Endothelial cell of umbilical vein (primary cell): ENCODE results near the gene FGFR3. TPM values are rescaled to one million over a fixed set of nuclear protein-coding genes. Genes with fewer than 3 reads are reported as not detected.
A peak's percentile ranks its signal among the peaks of the same experiment; 100 is the strongest.

Experiments used
- BruUV-seq: library from RNA; stranded (reverse); fragments of 400-500 nt; replicated peaks from 2 replicates; lab custom pipeline; 2021; lab: Mats Ljungman, UMichigan
- CTCF ChIA-PET: fragments of 300-600, 350-600 bp; sonication (Branson Sonifier 250); formaldehyde crosslinking; loops from one replicate; lab custom pipeline; 2021; ENCODE audit warnings: antibody characterized with exemption, inconsistent platforms; lab: Charles Lee
- POLR2A ChIA-PET: fragments of 300-600, 350-600 bp; sonication (Branson Sonifier 250); formaldehyde crosslinking; loops from one replicate; lab custom pipeline; 2021; ENCODE audit warnings: antibody characterized with exemption, inconsistent platforms; lab: Charles Lee
- DNase-seq: peaks from one replicate; pipeline ENCODE4 v3.0.0-alpha.2; 2011; ENCODE audit warnings: low read depth, low spot score
- FAIRE-seq: peaks from 2 replicates; lab custom pipeline; 2011; peaks lifted over from hg19 to GRCh38; lab: Jason Lieb, UNC
- H2AFZ ChIP-seq: 2 replicates; pipeline ENCODE4 v1.6.0; 2012; ENCODE audit warnings: low read depth, low read length, control low read depth, inconsistent platforms
- H3K27ac ChIP-seq: 2 replicates; pipeline ENCODE4 v1.5.1; 2011; ENCODE audit warnings: low read depth, mild to moderate bottlenecking, control low read depth, low read length, moderate library complexity; ENCODE audit not compliant: insufficient read depth
- H3K27me3 ChIP-seq, 2 experiments: 2 replicates each; pipeline versions ENCODE4 v1.6.0 to v1.6.1; 2011; ENCODE audit warnings: low read length in 2 of 2, mixed read lengths in 1 of 2; ENCODE audit not compliant: control insufficient read depth in 2 of 2, insufficient read depth in 2 of 2
- H3K36me3 ChIP-seq, 2 experiments: 2 replicates in 1 of 2; 3 replicates in 1 of 2; pipeline ENCODE4 v1.5.1; 2011; ENCODE audit warnings: low read length in 2 of 2, mild to moderate bottlenecking in 1 of 2, moderate library complexity in 1 of 2; ENCODE audit not compliant: control insufficient read depth in 2 of 2, insufficient read depth in 2 of 2; ENCODE audit errors: extremely low read depth in 1 of 2
- H3K4me1 ChIP-seq: 3 replicates; pipeline ENCODE4 v1.5.1; 2011; ENCODE audit warnings: mild to moderate bottlenecking, low read length; ENCODE audit not compliant: control insufficient read depth, insufficient read depth; ENCODE audit errors: extremely low read depth
- H3K4me2 ChIP-seq: 2 replicates; pipeline ENCODE4 v1.6.1; 2011; ENCODE audit warnings: low read length, control low read depth, mixed read lengths; ENCODE audit not compliant: insufficient read depth
- H3K4me3 ChIP-seq, 3 experiments: fragments of 200-600 bp in 1 of 3; sonication (generic), shearing (Covaris generic) in 1 of 3; replicated peaks in 1 of 3; 2 replicates each; pipeline ENCODE4 v1.5.1; 2011 to 2016; ENCODE audit warnings: control low read depth in 3 of 3, low read length in 3 of 3, mild to moderate bottlenecking in 2 of 3, inconsistent platforms in 1 of 3, low read depth in 1 of 3, moderate library complexity in 1 of 3; ENCODE audit not compliant: insufficient read depth in 1 of 3
- H3K79me2 ChIP-seq: 2 replicates; pipeline ENCODE4 v1.6.0; 2012; ENCODE audit warnings: low read length, inconsistent platforms; ENCODE audit not compliant: control insufficient read depth, insufficient read depth
- H3K9ac ChIP-seq: replicated peaks from 2 replicates; pipeline ENCODE3; 2011; ENCODE audit warnings: low read length, control low read depth; ENCODE audit not compliant: insufficient read depth; ENCODE audit errors: extremely low read depth
- H3K9me1 ChIP-seq: replicated peaks from 3 replicates; pipeline ENCODE4 v1.6.0; 2011; ENCODE audit warnings: mild to moderate bottlenecking, low read length; ENCODE audit not compliant: control insufficient read depth, insufficient read depth; ENCODE audit errors: extremely low read depth
- H3K9me3 ChIP-seq: replicated peaks from 2 replicates; pipeline ENCODE4 v1.5.1; 2012; ENCODE audit warnings: low read length, inconsistent platforms; ENCODE audit not compliant: control insufficient read depth, insufficient read depth
- H4K20me1 ChIP-seq: replicated peaks from 2 replicates; pipeline ENCODE3; 2011; ENCODE audit warnings: mild to moderate bottlenecking, low read length; ENCODE audit not compliant: control insufficient read depth, insufficient read depth; ENCODE audit errors: extremely low read depth
- JUN ChIP-seq: IDR thresholded peaks from 2 replicates; pipeline ENCODE4 v1.6.1; 2011; ENCODE audit warnings: borderline replicate concordance, low read depth; ENCODE audit not compliant: insufficient read length, insufficient read depth
- MYC ChIP-seq: IDR thresholded peaks from one replicate; pipeline ENCODE4 v1.6.1; 2011; ENCODE audit warnings: mild to moderate bottlenecking, low read depth, low read length
- POLR2A ChIP-seq: IDR thresholded peaks from 2 replicates; pipeline ENCODE4 v1.6.1; 2012; ENCODE audit warnings: low read depth, mild to moderate bottlenecking, control low read depth, low read length
- dilution Hi-C: fragments of 300-500 bp; cut with MboI; formaldehyde crosslinking; loops from one replicate; pipeline ENCODE4 v1.15.0; 2019; ENCODE audit warnings: low sequenced_read_pairs; ENCODE audit not compliant: extremely low pct_ligation_motif_present
- intact Hi-C: fragments of 100-400 bp; cut with micrococcal nuclease; formaldehyde crosslinking; loops from one replicate; pipeline ENCODE4 v1.10.0; 2022
- polyA plus RNA-seq, 4 experiments: library from polyadenylated mRNA; depleted of rRNA in 3 of 4; stranded (reverse) in 3 of 4; unstranded in 1 of 4; fragments of >200 nt; gene quantifications; 2 replicates each; pipeline versions ENCODE4 v1.2.1 to v1.2.3, GENCODE V29; 2011 to 2012; ENCODE audit warnings: missing spikeins in 1 of 4
- total RNA-seq: library from RNA; stranded (reverse); gene quantifications from 2 replicates; pipeline ENCODE4 v1.2.3, GENCODE V29; 2021
- TF ChIP-seq, protein P1 (sequence below), 2 donors: IDR thresholded peaks; 1 replicate in 1 of 2; 2 replicates in 1 of 2; pipeline ENCODE4 v1.5.1; 2011; ENCODE audit warnings: low read length in 2 of 2, mild to moderate bottlenecking in 2 of 2, moderate library complexity in 2 of 2, control low read depth in 1 of 2, inconsistent platforms in 1 of 2, low read depth in 1 of 2; ENCODE audit not compliant: insufficient read depth in 1 of 2; ENCODE audit errors: extremely low read depth in 1 of 2
- TF ChIP-seq, protein P2 (sequence below): IDR thresholded peaks from 2 replicates; pipeline ENCODE4 v1.6.1; 2011; ENCODE audit not compliant: insufficient read depth, insufficient read length

The FGFR3 gene
- total and polyA plus RNA-seq, 2 donors (not counting 3 experiments of a cell fraction or from before 2014, with no cell fraction given), result 0.73 to 1.2 TPM

GRCh38 chr4:1809754-1810502, 16.8 kb downstream of the FGFR3 start:
- DNase-seq (peak; percentile 66), FAIRE-seq (peak; percentile 64)
- Histone ChIP-seq H3K4me3 (no peak overlapping the region), H3K9me1 (no peaks in the 10 kb centered on the region), H2AFZ (no peak overlapping the region), H3K27ac (no peak overlapping the region), H4K20me1 (no peaks in the 10 kb centered on the region), H3K4me1 (no peaks in the 10 kb centered on the region), H3K27me3 (no peaks in the 10 kb centered on the region), H3K79me2 (no peaks in the 10 kb centered on the region), H3K9me3 (no peaks in the 10 kb centered on the region), H3K9ac (no peak overlapping the region), H3K36me3 (peaks cover 0 to 14% of the 10 kb centered on the region in 2 experiments), H3K4me2 (no peak overlapping the region)
- ChIA-PET CTCF (interaction anchor here (0.6 to 9.5 kb wide), 24 partner anchors 8 to 116 kb away, joined by 3 to 198 read pairs (median 4); partner anchors contain the start of gene FGFR3), POLR2A (interaction anchor here (0.6 to 1.0 kb wide), 2 partner anchors 42 to 61 kb away, joined by 4 to 5 read pairs; no protein-coding TSS in a partner anchor)
- dilution Hi-C loops (no loop called here), intact Hi-C loops (loop anchor here (1.0 to 5.0 kb wide), 4 partner anchors 62 to 117 kb away; no protein-coding TSS in a partner anchor)
- no TSS peak for BruUV-seq
- TF ChIP-seq, protein P1, sequence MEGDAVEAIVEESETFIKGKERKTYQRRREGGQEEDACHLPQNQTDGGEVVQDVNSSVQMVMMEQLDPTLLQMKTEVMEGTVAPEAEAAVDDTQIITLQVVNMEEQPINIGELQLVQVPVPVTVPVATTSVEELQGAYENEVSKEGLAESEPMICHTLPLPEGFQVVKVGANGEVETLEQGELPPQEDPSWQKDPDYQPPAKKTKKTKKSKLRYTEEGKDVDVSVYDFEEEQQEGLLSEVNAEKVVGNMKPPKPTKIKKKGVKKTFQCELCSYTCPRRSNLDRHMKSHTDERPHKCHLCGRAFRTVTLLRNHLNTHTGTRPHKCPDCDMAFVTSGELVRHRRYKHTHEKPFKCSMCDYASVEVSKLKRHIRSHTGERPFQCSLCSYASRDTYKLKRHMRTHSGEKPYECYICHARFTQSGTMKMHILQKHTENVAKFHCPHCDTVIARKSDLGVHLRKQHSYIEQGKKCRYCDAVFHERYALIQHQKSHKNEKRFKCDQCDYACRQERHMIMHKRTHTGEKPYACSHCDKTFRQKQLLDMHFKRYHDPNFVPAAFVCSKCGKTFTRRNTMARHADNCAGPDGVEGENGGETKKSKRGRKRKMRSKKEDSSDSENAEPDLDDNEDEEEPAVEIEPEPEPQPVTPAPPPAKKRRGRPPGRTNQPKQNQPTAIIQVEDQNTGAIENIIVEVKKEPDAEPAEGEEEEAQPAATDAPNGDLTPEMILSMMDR (IDR thresholded peaks at IDR 0.05; ENCODE audit: extremely low read depth in 1 of 2, insufficient read depth in 1 of 2, low read depth in 1 of 2, low read length in 2 of 2), result peak; percentile 97 to 99
- TF ChIP-seq POLR2A, result no peak
- TF ChIP-seq JUN, result no peak

- intact Hi-C loops, result loop anchor here (1.0 to 5.0 kb wide), 4 partner anchors 62 to 117 kb away; no protein-coding TSS in a partner anchor
- Histone ChIP-seq H3K4me2 (no peak overlapping the region), H3K4me3 (no peak overlapping the region), H4K20me1 (no peaks in the 10 kb centered on the region), H3K27ac (no peak overlapping the region), H3K36me3 (peaks cover 3 to 20% of the 10 kb centered on the region in 2 experiments), H3K4me1 (no peaks in the 10 kb centered on the region), H3K9me1 (no peaks in the 10 kb centered on the region), H3K9ac (no peak overlapping the region), H3K79me2 (no peaks in the 10 kb centered on the region), H2AFZ (no peak overlapping the region), H3K27me3 (no peaks in the 10 kb centered on the region), H3K9me3 (no peaks in the 10 kb centered on the region)
- dilution Hi-C loops, result no loop called here
- TF ChIP-seq, protein P2, sequence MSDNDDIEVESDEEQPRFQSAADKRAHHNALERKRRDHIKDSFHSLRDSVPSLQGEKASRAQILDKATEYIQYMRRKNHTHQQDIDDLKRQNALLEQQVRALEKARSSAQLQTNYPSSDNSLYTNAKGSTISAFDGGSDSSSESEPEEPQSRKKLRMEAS, result no peak
- TF ChIP-seq, protein P1 (IDR thresholded peaks at IDR 0.05; ENCODE audit: extremely low read depth in 1 of 2, insufficient read depth in 1 of 2, low read depth in 1 of 2, low read length in 2 of 2), result no peak
- no peak for TF ChIP-seq JUN
- no peak for TF ChIP-seq MYC
- no peak for FAIRE-seq
- ChIA-PET POLR2A (interaction anchor here (0.6 kb wide), 1 partner anchor 43 kb away, joined by 4 read pairs; no protein-coding TSS in a partner anchor), CTCF (interaction anchor here (0.6 to 9.5 kb wide), 21 partner anchors 8 to 117 kb away, joined by 3 to 198 read pairs (median 3); partner anchors contain the start of gene FGFR3)
- no TSS peak for BruUV-seq
- DNase-seq, result no peak
These were observed 17.7 kb downstream of the FGFR3 start for GRCh38 chr4:1810765-1811164.
